Measurements from ENCODE around the gene LY9.
"Not testable (repeated sequence)": the region's sequence is repeated elsewhere in the genome, so short reads cannot be mapped to it uniquely, and the experiment has no call there.

The LY9 gene

DNA sequence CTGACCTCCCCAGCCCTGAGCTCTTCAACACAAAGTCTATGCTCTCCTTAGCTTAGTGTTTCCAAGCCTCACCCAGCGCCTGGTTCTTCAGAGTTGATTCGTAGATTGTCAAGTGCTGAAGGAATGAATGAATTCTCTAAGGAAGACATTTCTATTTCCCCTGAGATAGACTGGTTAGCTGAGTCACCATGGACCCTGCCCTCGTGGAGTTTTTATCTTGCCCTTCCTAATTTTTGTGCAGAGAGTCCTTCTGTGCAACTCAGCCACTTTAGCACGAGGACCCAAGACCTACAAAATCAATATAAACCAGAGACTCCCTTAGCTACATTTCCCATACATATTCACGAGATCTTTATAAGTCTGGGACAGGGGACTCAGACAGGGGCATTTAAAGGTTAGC lies 69.4 kb downstream of the LY9 start:
- DNase-seq (ENCODE audit: low spot score) = no peak

DNA sequence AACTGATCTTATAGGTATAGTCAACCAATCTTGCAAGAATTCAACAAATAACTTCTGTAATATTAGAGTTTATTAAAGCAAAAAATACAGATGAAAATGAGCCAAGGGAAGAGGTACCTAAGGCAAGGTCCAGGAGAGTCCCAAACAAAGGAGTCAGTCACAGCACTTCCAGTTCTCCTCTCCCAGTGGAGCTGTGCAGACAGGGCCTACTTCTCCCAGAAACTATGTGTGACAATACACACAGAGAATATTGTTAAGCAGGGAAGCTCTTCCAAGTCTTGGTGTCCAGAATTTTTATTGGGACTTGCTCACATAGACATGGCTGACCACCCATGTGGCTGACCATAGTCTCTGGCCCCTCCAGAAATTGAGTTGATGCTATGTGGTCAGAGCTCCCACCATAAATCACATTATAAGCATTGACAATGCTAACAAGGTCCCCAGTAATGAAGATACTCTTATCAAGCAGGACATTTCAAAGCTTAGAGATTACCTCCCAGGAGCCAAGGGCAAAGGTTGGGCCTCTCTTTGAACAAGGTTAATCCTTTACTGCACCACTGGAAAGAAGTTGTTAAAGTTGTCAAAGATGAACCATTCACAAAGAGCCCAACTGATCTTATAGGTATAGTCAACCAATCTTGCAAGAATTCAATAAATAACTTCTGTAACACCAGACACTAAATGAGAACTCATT lies 70.2 kb downstream of the LY9 start:
- DNase-seq (ENCODE audit: low spot score) = no peak

DNA sequence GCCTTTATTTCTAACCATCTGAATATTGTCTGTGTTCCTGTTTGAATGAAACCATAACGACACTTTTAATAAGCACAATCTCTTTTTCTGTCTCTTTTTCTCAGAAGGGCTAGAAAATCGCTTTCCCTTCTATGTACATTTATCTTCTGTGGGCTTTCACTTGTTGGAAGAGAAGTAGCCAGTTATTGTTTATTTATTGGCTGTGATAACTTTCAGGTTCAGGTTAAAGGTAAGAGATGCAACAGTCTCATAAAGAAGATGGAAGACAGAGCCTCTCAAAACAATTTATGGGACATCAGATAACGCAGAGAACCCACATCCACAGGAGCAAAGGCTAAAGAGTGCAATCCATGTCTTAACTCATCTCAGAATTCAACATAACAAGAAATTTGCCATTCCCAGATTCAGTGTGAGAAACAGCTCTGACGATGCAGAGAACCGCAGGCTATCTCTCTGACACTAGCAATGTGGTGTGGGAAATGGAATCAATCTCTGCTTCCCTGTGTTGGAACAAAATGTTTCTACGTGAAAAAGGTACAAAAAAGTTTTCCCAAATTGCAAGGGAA lies 70.8 kb downstream of the LY9 start:
- no peak for DNase-seq (ENCODE audit: low spot score)

DNA sequence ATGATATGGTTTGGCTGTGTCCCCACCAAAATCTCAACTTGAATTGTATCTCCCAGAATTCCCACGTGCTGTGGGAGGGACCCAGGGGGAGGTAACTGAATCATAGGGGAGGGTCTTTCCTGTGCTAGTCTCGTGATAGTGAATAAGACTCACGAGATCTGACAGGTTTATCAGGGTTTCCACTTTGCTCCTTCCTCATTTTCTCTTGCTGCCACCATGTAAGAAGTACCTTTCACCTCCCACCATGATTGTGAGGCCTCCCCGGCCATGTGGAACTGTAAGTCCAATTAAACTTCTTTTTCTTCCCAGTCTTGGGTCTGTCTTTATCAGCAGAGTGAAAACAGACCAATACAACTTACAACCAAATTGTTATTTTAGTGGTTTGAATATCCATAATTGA lies 71.7 kb downstream of the LY9 start:
- DNase-seq (ENCODE audit: low spot score) = not testable (repeated sequence)

DNA sequence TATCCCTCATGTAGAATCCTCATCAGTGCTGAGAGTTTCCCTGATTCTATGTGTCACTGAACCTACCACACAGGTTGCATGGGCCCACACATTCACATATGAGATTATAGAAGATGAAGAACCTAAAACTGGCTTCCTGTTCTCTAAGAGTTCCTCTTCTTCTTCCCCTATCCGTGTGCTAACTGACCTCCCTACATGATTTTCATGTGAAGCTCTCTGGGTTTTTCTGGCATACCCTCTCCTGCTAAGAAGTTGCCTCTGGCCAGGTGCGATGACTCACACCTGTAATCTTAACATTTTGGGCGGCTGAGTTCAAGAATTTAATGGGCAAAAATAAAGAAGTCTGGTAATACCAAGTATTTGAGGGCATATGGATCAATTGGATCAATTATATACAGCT lies 72.2 kb downstream of the LY9 start:
- no peak for DNase-seq (ENCODE audit: low spot score)

DNA sequence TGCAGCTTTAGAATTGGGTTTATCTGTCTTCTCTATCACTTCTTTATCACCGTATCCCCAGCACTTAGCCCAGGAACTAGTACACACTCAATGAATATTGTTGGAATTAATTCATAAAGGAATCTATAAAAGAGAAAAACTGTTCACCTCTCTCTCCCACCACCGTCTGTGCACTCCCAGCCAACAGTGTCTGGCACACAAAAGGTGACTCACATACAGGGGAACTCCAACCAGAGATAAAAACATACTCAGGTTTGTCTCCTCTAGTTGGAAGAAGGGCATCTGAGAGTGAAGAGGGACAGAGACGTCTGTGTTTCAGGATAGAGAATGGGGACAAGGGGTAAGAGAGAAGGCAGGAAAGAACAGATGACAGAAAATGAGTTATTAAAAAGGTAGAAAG lies 79.0 kb downstream of the LY9 start:
- DNase-seq (ENCODE audit: low spot score) = no peak

DNA sequence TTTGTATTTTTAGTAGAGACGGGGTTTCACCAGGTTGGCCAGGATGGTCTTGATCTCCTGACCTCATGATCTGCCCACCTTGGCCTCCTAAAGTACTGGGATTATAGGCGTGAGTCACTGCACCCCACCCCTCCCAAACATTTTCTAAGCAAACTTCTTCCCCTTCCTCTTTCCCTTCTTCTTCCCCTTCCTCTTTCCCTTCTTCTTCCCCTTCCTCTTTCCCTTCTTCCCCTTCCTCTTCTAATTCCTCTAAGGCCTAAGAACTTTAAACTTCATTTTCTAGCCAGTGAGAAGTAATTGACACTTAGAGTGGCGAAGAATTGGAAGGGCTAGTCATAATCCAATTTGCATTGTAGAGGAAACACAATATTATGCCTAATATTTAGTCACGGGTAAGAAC lies 79.6 kb downstream of the LY9 start:
- not testable (repeated sequence) for DNase-seq (ENCODE audit: low spot score)

DNA sequence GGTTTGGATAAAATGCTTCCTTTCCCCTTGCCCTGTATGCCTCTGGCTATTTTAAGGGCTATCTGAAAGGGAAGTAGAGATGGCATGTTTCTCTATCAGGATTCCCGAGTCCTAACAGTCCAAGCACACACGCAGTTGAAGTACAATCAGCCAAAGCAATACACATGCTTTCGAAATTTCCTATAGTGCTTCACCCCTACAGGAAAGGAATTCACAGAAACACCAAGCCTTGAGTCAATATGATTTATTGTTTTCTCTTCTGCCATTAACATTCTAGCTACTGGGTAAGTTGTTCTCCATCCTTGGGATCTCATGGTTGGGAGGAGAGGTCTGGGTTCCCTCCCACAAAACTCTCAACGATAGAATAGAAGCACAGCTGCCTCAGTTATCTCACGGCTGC lies 80.3 kb downstream of the LY9 start:
- DNase-seq (ENCODE audit: low spot score) = no peak

DNA sequence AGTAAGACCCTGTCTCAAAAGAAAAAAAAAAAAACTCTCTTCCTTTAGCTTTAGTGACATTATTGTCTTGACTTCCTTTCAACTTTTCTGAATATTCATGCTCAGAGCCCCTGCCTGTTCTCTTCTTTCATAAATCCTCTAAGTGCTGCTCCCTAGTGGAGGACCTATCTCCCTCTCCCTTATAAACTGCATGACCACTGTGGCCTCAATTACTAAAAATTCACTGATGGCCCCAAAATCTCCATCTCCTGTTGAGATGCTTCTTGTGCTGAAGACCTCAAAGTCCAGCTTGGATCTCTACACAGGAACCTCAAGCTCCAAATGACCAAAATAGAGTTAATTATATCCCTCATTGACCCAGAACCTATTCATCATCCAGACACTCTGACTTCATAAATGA lies 81.2 kb downstream of the LY9 start:
- DNase-seq (ENCODE audit: low spot score) = peak; percentile 41
